ENCODE results near the gene LRRC40. TPM values are rescaled to one million over a fixed set of nuclear protein-coding genes. Genes with fewer than 3 reads are reported as not detected.

The LRRC40 gene
- total RNA-seq, 2 experiments from 2014 or later, result 12.4 to 13.3 TPM

GRCh38 chr1:70143048-70143659 is 62.2 kb downstream of the LRRC40 start:
- Mint-ChIP-seq H3K27me3 (no peaks in the 10 kb centered on the region), H3K27ac (no peak overlapping the region), H3K4me3 (no peak overlapping the region), H3K9me3 (no peaks in the 10 kb centered on the region), H3K4me1 (ENCODE audit: low read depth) (no peaks in the 10 kb centered on the region), H3K36me3 (ENCODE audit: low read depth) (peaks cover 27% of the 10 kb centered on the region)
- CTCF ChIA-PET, result no interaction called here
- H3K27ac ChIP-seq (ENCODE audit: low read depth in 1 of 2, low read length in 2 of 2), result no peak overlapping the region
- no peaks in the 10 kb centered on the region for H3K4me1 ChIP-seq (ENCODE audit: insufficient read depth, low read length)
- no peak for TF ChIP-seq CTCF (IDR thresholded peaks at IDR 0.05)
- intact Hi-C loops (cut with DNase I, micrococcal nuclease), result no loop called here
- peaks cover 16% of the 10 kb centered on the region for H3K36me3 ChIP-seq (ENCODE audit: insufficient read depth, low read length)
- POLR2A ChIA-PET, result interaction anchor here (1.0 kb wide), 1 partner anchor 267 kb away, joined by 3 read pairs; no protein-coding TSS in a partner anchor
- H3K9me3 ChIP-seq (ENCODE audit: control insufficient read depth in 1 of 2, insufficient read depth in 1 of 2, low read length in 2 of 2), result no peaks in the 10 kb centered on the region
- no peaks in the 10 kb centered on the region for H3K27me3 ChIP-seq (ENCODE audit: control insufficient read depth in 1 of 2, insufficient read depth in 2 of 2, low read length in 2 of 2)
- no peak for ATAC-seq (ENCODE audit: poor library complexity)
- no peak for DNase-seq
- no peak overlapping the region for H3K4me3 ChIP-seq (ENCODE audit: low read length)

GRCh38 chr1:70142075-70142474 is 63.3 kb downstream of the LRRC40 start:
- H3K36me3 Mint-ChIP-seq (ENCODE audit: low read depth), result peaks cover 17% of the 10 kb centered on the region
- TF ChIP-seq CTCF (IDR thresholded peaks at IDR 0.05), result no peak
- intact Hi-C loops (cut with DNase I, micrococcal nuclease), result no loop called here
- DNase-seq (no peak), ATAC-seq (ENCODE audit: poor library complexity) (no peak)
- ChIA-PET POLR2A (interaction anchor here (0.7 to 1.1 kb wide), 3 partner anchors 79 to 282 kb away, joined by 3 read pairs; partner anchors contain the start of gene SRSF11), CTCF (interaction anchor here (0.6 kb wide), 1 partner anchor 76 kb away, joined by 3 read pairs; no protein-coding TSS in a partner anchor)
- no peaks in the 10 kb centered on the region for H3K4me1 Mint-ChIP-seq (ENCODE audit: low read depth)
- no peaks in the 10 kb centered on the region for H3K9me3 Mint-ChIP-seq
- no peak overlapping the region for H3K4me3 ChIP-seq (ENCODE audit: low read length)
- no peak overlapping the region for H3K27ac Mint-ChIP-seq
- no peaks in the 10 kb centered on the region for H3K9me3 ChIP-seq (ENCODE audit: control insufficient read depth in 1 of 2, insufficient read depth in 1 of 2, low read length in 2 of 2)
- H3K36me3 ChIP-seq (ENCODE audit: insufficient read depth, low read length), result peaks cover 10% of the 10 kb centered on the region
- H3K27ac ChIP-seq (ENCODE audit: low read depth in 1 of 2, low read length in 2 of 2), result no peak overlapping the region
- H3K4me1 ChIP-seq (ENCODE audit: insufficient read depth, low read length), result no peaks in the 10 kb centered on the region
- H3K27me3 ChIP-seq (ENCODE audit: control insufficient read depth in 1 of 2, insufficient read depth in 2 of 2, low read length in 2 of 2), result no peaks in the 10 kb centered on the region
- no peak overlapping the region for H3K4me3 Mint-ChIP-seq
- no peaks in the 10 kb centered on the region for H3K27me3 Mint-ChIP-seq

- CTCF ChIA-PET, result no interaction called here
Measured at GRCh38 chr1:70140894-70141293, 64.5 kb downstream of the LRRC40 start.

More at GRCh38 chr1:70140894-70141293, 64.5 kb downstream of the LRRC40 start:
- Histone ChIP-seq H3K27me3 (ENCODE audit: control insufficient read depth in 1 of 2, insufficient read depth in 2 of 2, low read length in 2 of 2) (no peaks in the 10 kb centered on the region), H3K36me3 (ENCODE audit: insufficient read depth, low read length) (peaks cover 7% of the 10 kb centered on the region), H3K4me3 (ENCODE audit: low read length) (no peak overlapping the region), H3K27ac (ENCODE audit: low read depth in 1 of 2, low read length in 2 of 2) (no peak overlapping the region), H3K4me1 (ENCODE audit: insufficient read depth, low read length) (no peaks in the 10 kb centered on the region), H3K9me3 (ENCODE audit: control insufficient read depth in 1 of 2, insufficient read depth in 1 of 2, low read length in 2 of 2) (no peaks in the 10 kb centered on the region)
- POLR2A ChIA-PET, result no interaction called here
- H3K4me1 Mint-ChIP-seq (ENCODE audit: low read depth), result no peaks in the 10 kb centered on the region
- no peak overlapping the region for H3K27ac Mint-ChIP-seq
- no peak for TF ChIP-seq CTCF (IDR thresholded peaks at IDR 0.05)
- DNase-seq (no peak), ATAC-seq (ENCODE audit: poor library complexity) (no peak)
- no peak overlapping the region for H3K4me3 Mint-ChIP-seq
- intact Hi-C loops (cut with DNase I, micrococcal nuclease), result no loop called here
- H3K9me3 Mint-ChIP-seq, result no peaks in the 10 kb centered on the region
- H3K27me3 Mint-ChIP-seq, result no peaks in the 10 kb centered on the region
- H3K36me3 Mint-ChIP-seq (ENCODE audit: low read depth), result peaks cover 6% of the 10 kb centered on the region
